HG02885 (cell line): ENCODE results near the gene PDZRN3.

Experiments
- ATAC-seq: cut with Tn5 transposase; IDR thresholded peaks from one replicate; pipeline ENCODE4 v1.9.1; 2021; ENCODE audit warnings: mild to moderate bottlenecking; ENCODE audit not compliant: unreplicated experiment, poor library complexity

Gene PDZRN3

DNA sequence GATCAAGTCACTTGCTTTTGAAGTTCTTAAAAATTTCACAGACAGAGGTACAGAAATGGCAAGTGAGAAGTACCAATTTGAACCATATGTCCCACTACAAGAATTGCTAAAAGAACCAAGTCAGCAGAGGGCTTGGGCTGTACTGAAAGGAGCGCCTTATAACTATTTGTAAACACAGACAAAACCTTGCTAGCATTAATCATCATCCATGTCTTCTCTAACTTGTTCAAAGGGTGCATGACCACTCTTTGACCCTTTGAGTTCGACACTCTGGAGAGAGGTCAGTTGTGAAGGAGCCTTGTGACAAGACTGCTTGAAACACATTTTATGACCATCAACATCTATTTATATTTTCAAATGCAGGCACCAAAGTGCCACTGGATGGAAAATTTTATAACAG lies 191.7 kb downstream of the PDZRN3 start:
- ATAC-seq, result no peak

DNA sequence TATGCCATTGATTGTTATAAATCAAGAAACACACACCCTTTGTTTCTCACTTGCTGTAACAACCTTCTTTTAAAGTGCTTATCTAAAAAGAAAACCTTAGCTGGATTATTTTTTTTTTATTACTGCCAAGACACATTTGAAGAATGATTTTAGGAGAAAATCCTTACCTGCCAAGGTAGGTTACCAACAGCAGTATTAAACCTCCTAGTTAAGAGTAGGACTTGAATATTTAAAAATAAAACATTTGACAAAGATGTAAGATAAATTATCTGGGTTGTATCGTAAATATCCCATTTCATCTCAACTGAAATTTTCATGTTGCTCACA lies 192.1 kb downstream of the PDZRN3 start:
- no peak for ATAC-seq

DNA sequence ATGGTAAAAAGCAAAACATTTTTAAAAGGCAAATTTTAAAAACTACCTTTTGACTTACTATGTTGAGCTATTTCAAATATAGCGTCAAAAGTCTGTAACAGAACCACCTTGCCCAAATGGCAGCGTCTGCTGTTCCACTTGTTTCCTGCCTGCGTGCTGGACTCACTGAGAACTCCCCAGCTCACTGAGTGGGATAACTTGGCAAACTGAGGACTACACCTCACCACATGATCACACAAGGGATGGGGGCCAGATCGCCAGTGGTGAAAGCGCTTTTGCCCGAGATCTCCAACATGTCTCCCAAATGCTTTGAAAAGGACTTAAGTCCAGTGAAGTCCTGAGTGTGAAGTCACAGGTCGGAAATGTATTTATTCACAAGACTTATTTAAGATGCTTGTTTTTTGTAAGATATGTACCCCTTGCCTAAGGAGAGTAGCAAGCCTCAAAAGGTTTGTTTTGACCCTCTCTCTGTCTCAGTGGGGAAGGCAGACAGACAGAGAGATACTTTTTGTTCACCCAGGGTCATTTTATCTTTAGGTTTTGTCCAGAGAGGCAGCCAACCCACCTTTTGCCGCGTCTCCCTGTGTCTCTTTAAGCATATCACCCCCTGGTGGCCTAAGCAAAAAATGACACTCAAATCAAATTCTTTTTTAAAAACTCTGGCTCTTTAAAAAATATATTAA lies 192.6 kb downstream of the PDZRN3 start:
- ATAC-seq, result peak; percentile 50

DNA sequence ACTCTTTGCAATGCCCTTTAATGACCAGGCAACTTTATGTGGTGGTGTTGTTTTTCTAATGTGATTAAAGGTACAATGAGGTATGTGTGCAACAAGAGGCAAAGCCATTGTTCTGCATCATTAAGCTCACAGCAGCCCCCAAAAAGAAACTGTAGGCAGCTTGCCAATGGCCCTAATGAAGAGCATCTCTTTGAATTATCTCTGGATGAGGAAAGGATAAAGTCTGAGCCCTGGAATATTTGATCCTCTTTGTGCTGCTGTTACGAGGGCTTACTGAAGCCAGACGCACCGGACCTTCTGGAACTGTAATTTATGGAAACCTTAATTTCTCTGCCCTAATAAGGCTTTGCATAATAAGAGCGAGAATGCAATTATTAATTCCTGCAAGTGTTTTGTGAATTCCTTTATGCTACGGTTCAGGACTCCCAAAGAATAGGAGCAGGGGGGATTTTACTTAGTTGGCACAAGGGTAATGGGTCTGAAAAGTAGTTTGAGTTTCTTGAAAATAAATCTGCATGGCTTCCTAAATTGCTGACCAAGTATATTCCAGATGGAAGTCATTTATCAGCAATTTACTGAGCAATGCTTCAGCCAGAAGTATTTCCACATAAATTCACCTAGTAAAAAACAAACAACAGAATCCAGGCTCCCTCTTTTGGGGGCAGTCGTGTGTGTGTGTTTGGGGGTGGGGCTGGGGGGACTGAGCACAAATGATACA lies 193.4 kb downstream of the PDZRN3 start:
- no peak for ATAC-seq

DNA sequence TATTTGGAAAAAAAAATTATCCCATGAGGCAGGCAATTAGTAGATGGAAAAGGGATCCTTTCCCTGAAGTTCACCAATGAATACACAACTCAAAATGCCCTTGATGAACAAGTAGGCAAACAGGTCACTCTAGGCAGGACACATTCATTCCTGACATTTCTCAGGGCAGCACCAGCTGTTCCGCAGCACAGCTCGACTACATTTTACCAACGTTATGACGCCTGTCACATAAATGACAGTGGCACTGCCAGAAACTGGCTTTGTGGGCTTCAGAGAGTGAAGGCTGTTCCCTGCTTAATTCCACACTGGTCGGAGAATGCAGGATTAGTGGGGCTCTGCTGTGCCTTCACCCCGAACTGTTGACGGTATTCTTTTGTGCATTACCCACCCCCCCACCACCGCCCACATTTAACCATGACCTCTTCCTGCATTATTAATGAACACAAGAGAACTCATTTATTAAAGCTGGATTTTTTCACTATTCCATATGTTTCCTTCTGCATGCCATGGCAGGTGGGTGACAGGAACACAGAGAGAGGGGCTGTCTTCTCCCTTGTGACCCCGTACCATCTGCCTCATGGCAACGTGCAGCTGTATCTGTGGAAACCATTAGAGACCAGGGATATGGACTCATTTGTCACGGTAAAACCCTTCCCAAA lies 197.6 kb downstream of the PDZRN3 start:
- no peak for ATAC-seq

DNA sequence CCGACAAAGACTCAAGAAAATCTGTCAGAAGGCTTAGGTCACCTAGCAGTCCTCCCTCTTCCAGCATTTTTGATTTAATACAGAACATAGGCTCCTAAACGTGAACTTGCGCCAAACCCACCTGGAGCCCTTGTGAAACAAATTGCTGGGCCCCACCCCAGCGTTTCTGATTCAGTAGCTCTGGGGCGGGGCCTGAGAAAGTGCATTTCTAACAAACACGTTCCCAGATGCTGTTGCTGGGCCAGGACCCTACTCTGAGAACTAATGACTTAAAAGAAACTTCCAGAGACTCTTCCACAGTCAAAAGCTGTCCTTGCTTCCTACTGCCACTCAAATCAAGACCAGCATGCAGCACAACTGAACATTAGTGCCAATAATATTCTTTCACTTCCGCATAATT lies 198.1 kb downstream of the PDZRN3 start:
- ATAC-seq, result no peak

DNA sequence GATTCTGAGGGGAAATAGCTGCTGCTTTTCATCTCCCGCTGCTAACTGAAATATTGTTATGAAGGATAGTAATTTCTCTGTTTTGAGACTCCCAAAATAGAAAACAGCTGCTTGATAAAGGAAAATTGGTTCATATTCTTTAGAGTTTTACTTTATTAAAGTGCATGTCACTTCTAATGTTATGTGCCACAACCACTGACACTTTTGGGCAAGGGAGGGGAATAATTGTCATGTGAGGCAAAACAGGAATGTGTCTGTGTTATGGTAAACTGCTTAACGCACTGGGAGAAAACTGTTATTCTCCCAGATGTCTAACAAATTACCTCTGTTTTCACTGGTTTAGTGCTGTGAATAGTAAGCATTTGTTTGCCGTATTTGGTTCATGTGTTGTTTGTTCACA lies 201.6 kb downstream of the PDZRN3 start:
- no peak for ATAC-seq

DNA sequence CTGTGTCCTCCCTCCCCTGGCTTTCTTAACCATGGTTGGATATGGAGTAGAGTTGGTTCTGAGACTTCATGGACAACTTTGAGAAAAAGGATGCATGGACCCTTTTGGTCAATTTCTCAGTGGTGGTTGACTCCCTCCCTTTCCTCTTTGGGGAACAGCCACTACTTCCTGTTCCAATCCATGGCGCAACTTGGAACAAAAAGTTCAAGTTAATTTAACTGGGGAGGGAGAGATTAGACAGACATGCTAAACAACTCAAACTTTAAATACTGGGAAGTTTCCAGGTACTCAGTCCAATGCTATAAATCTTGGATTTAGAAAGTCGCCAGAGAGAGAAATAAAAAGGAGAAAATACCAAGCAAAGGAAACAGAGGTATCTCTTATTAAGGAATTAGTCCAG lies 202.2 kb downstream of the PDZRN3 start:
- ATAC-seq, result no peak

DNA sequence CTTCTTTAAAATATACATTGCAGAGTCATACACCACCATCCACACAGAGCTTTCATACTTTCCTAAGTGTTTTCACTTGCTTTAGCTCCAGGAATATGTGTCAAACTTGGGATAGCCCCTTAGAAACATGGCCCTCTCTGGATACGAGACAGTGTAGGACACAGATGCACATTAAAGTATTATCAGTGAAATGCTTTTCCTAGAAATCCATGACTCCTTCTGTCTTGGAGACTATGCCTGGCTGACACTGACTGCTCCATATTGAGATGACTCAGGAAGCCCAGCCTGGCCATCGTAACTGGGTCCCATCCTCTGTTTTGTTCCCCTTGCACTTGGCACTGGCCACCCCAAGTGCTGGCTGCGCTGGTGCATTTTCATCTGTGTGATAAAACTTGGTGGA lies 204.8 kb downstream of the PDZRN3 start:
- no peak for ATAC-seq

DNA sequence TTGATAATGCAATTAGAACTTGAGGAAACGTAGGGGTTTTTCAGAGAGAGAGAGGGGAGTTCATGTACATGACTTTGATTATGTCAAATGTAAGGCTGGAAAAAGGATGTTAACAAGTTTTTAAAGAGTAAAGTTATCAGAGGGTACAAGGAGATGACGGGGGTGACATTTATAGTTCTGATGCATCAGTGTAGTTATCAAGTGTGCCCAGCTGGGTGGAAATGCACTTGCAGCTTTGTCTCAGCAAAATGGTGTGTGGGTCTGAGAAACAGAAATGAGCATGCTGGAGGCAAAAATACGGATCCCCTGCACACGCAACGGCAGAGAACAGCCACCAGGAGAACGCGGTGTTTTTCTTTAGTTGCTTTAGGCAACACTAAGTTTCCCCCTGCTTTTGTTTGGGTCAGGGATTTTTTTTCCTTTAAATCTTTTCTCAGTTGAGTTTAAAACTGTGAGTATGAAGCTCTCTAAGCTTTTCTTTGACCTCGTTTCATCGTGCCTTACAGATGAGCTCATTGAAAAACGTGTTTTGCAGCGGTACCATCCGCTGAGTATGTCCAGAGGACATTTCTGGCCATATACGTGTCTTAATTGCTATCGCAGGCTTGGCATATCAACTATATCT lies 205.4 kb downstream of the PDZRN3 start:
- ATAC-seq, result no peak

DNA sequence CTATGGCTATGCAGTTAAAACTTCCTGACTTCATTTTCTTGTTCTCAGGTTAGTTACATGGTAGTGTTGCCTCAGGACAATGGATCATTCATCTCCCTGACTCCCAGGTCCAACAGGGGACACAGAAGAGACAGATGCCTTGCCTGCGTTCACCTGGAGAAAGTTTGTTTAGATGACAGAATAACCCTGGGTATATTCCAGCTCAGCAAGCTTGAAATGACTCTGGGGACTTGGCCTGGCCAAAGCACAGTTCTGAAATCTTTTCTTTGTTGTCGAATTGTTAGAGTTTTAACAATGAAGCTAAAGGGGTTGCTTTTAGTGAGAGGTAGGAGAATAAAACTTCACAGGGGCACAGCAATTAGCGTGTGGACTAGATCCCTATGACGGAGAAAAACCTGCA lies 206.1 kb downstream of the PDZRN3 start:
- no peak for ATAC-seq

DNA sequence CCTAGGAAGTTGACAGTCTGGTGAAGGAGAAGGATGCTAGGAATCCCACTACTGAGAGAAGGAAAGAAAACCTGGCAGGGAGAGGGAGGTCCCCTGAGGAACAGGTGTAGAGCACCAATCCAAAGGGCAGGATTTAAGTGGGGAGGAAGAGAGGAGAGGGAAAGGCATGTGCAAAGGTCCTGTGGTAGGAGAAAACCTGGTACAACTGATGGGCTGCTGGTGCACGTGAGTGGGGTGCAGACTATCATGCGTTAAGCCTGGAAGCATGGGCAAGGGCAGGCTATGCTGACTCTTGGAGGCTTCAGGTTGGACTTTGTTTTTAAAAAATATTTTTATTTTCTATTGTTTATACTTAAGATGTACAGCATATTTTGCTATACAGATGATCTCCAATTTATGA lies 209.6 kb downstream of the PDZRN3 start:
- no peak for ATAC-seq

DNA sequence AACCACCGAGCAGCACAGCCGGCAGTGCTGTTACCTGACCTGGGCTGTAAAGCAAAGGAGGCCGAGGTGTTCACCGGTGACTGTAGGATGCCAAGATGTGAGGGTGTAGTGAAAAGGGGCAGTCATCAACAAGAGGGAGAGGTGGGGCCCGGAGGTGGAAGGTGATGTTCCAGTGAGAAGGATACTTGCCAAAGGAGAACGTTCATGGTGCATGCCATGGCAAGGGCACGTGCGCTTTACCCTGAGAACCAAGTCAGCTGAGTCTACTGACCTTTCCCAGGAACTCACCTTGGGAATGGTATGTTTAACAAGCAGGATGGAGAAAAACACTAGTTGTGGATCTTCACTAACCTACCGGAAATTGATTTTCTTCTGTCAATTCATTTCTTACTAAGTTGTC lies 211.1 kb downstream of the PDZRN3 start:
- ATAC-seq, result no peak

DNA sequence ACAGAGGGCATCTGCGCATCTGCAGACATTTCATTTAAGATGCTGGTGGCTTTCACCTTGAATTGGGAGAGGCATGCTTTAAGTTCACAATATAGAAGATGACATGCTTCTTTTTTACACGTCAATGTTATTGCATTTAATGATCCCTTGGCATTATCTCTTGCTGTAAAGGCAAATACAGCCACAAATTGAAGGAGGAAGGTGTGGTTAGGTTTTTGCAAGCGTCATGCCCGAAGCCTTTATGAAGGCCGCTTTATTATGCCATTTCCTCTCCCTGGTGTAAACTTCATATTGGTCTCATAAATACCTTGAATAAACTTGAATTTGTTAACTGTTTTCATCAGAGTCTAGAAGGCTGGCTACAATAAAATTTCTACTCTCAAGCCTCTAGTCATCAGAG lies 212.7 kb downstream of the PDZRN3 start:
- no peak for ATAC-seq

DNA sequence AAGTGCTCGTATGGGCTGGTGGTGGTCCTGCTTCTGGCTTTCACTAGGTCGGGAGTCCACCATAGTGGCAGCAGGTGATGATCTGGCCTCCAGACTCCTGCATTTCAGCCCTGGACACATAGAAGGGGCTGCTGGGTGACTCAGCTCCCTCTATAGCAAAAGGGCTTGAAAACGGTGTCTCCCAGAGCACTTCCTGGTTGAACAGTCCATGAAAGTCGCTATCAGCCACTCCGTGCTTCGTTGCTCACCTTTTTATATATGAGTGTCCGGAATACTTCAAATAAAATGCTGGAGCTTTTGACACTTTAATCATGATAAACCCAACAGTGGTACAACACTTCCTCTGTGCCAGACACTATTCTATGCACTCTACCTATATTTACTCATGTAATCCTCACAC lies 213.2 kb downstream of the PDZRN3 start:
- no peak for ATAC-seq

DNA sequence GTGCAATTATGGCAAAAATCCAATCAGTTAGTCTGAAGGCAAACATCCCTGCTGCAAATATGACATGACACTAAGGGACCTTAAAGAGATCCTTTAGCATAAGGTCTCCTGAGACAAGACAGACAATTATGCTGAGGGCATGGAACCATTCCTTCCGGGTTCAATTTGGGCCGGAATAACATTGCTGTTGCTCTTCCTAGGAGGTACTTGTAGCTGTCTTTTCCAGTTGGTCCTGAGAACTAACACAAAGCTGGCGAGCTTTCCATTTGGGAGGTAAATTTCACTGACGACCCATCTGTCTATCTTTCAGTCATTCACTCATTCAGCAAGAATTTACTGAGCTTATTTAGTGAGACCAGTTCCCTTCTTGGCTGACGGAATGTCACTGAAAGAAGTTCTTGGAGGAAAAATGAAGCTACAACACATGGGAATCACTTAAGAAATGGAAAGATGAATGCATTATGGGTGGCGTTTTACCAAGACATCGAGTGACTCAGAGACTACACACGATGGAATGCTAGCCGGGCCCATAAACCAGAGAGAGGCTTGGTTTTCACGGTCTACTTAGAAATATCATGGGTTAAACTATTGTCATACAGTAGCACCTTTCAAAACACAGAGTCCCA lies 215.5 kb downstream of the PDZRN3 start:
- ATAC-seq, result no peak

DNA sequence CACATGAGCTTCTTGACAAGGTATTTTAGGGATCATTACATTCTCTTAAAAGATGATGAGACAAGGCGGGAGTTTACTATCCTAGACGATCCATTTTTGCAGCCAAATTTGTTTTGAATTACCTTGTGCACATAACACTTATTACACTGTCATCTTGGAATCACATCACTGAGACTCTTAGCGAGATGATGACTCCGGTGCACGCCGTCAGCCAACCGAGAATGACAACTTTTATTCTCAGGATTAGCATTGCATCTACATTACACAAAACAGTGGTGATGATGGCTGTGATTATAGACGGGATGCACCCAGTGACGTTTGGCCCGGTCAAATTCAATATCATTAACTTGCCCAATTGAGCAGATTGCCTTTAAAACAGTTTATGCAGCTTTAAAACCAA lies 216.1 kb downstream of the PDZRN3 start:
- no peak for ATAC-seq

DNA sequence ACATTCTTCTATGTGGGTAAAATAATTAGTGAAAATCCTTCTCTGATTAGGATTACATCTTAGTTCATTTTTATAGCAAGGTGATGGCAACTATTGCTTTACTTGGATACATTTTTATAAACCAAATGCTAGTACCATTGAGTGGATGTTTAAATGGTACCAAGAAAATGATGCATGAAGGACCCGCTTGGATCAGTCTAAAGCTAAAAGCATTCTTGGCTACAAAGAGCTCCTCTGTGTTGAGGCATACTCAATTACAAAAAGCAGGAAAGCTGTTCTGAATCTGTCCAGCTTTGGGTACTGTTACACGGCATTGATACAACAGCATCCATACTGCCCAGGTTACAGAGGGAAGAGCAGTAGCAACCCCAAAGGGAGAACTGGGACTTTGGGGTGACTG lies 217.2 kb downstream of the PDZRN3 start:
- ATAC-seq, result no peak

DNA sequence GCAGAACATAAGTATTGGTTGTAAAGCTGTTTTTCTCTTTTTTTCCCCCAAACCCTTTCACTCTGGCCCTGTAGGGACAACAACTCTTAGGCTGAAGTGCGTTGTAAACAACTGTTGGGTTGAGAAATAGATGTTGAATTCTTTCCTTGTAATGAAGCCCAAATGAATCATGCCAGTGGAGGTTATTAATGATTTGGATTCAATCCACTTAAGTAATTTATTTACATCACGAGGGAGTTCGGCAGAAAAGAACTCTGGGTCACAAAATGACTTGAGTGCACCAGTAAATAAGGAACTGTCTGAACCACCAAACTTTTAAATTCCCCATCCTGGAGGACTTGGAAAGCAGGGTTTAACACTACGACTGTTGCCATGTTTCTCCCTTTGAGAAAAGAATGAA lies 218.9 kb downstream of the PDZRN3 start:
- ATAC-seq, result no peak

DNA sequence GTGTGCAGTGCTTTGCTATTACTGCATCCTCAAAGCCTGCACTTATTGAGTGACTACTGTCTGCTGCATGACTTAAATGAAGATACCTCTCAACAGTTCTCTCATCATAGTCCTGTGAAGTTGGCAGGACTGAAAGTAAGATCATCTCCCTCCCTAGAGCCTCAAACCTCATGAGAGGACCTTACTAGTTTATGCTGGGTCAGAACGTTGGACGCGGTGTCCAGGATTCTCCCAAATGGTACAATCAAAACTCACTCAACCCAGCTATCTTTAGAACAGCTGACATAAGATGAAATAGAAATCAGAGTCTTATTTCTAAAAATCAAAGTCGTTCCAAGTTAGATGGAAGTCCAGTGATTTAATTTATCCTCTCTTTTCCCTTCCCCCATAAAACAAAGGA lies 219.7 kb downstream of the PDZRN3 start:
- ATAC-seq, result no peak

DNA sequence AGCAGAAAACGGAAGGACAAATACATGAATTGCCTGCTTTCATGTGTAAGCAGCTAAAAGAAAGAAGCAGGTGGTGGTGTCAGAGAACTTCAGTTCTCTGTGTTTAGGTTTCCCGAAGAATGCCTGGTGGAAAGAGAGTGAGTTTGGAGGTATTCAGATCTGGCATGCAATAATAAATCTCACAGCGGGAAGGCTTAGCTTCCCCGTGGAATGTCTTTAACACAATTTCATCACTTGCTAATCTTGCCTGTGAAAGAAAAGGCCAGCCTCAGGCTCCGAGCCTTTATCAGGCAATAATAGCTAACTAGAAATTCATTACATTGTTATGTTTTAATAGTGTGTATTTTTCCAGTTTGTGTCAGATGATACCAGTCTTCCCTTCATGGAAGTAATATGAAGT lies 220.3 kb downstream of the PDZRN3 start:
- no peak for ATAC-seq
